IPS-18a (cell line): ENCODE data around the gene AGAP1.

Source experiments
- H3K27ac ChIP-seq: one replicate; pipeline ENCODE4 v1.5.1; 2013; ENCODE audit warnings: low read length
- H3K27me3 ChIP-seq: one replicate; pipeline ENCODE4 v1.6.1; 2013; ENCODE audit warnings: mild to moderate bottlenecking, low read length; ENCODE audit not compliant: control insufficient read depth, insufficient read depth
- H3K36me3 ChIP-seq: one replicate; pipeline ENCODE4 v1.6.1; 2013; ENCODE audit warnings: low read depth, low read length; ENCODE audit not compliant: control insufficient read depth
- H3K4me1 ChIP-seq: one replicate; pipeline ENCODE4 v1.6.1; 2013; ENCODE audit warnings: low read depth, low read length; ENCODE audit not compliant: control insufficient read depth
- H3K4me3 ChIP-seq: one replicate; pipeline ENCODE4 v1.5.1; 2013; ENCODE audit warnings: low read length
- H3K9ac ChIP-seq: one replicate; pipeline ENCODE4 v1.6.1; 2013; ENCODE audit warnings: mild to moderate bottlenecking, low read length, moderate library complexity
- H3K9me3 ChIP-seq: one replicate; pipeline ENCODE4 v1.6.1; 2013; ENCODE audit warnings: low read depth, low read length; ENCODE audit not compliant: control insufficient read depth

AGAP1 gene

DNA sequence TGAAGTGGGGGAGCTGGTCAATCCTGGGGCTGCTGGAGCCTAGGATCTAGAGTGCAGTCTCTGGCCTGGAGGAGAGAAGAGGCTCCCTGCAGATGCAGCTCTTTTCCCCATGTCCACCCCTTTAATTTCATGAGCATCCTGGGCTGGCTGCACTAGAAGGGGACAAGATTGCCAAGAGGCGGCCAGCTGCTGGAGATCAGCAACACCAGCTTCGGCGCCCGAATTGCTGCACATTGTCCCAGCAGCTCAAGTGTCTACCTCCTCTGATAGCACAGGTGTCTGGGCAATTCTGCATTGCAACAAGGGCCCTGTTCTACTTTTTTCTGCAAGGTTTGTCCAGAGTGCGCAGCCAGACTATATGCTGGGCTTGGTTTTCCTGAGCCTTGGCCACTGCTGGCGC, 125.7 kb downstream of the AGAP1 start:
- Histone ChIP-seq H3K4me3 (no peak overlapping the region), H3K4me1 (no peaks in the 10 kb centered on the region)

DNA sequence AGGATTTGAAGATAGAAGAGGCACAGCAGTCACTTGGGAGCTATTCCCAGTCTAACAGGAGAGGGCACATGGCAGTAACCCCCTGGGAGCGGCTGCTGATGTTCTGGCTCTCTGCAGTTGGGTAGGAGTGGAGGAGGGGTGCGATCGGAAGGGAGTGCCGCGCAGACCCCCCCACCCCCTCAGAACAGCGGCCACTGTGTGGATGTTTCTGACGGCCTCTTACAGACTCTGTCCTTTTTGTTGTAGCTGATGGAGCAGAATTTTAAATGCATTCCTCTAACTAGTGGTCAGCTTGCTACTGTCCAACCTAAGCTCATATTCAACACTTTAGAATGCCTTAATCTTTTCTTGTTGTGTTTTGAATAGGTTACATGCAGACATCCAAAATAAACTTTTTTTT, 127.9 kb downstream of the AGAP1 start:
- no peak overlapping the region for H3K9ac ChIP-seq
- H3K9me3 ChIP-seq, result no peaks in the 10 kb centered on the region
- no peaks in the 10 kb centered on the region for H3K27me3 ChIP-seq
- no peak overlapping the region for H3K27ac ChIP-seq
- no peaks in the 10 kb centered on the region for H3K36me3 ChIP-seq
- no peak overlapping the region for H3K4me3 ChIP-seq
- no peaks in the 10 kb centered on the region for H3K4me1 ChIP-seq

More for the DNA sequence above, 125.7 kb downstream of the AGAP1 start:
- Histone ChIP-seq H3K27ac (no peak overlapping the region), H3K9ac (no peak overlapping the region), H3K9me3 (no peaks in the 10 kb centered on the region), H3K36me3 (no peaks in the 10 kb centered on the region), H3K27me3 (no peaks in the 10 kb centered on the region)

DNA sequence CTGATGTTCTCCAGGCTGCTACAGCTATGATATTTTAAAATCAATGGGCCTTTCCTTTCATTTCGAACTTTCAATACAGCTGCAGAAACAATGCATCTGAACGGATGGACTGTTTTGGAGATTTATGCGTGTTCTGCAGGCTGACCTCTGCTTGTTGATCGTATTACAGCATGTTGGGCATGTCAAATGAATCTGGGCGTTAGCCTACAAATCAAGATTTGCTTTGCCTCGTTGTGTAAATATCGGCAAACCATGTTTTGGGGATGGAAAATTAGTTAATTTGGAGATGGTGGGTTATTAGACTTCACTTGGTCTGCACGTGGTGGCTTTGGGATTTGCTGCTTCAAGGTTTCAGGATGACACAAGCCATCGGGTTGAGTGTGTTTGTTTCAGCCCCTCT, 129.3 kb downstream of the AGAP1 start:
- Histone ChIP-seq H3K27me3 (no peaks in the 10 kb centered on the region), H3K36me3 (no peaks in the 10 kb centered on the region), H3K9me3 (no peaks in the 10 kb centered on the region), H3K9ac (no peak overlapping the region), H3K27ac (no peak overlapping the region), H3K4me3 (no peak overlapping the region), H3K4me1 (no peaks in the 10 kb centered on the region)

DNA sequence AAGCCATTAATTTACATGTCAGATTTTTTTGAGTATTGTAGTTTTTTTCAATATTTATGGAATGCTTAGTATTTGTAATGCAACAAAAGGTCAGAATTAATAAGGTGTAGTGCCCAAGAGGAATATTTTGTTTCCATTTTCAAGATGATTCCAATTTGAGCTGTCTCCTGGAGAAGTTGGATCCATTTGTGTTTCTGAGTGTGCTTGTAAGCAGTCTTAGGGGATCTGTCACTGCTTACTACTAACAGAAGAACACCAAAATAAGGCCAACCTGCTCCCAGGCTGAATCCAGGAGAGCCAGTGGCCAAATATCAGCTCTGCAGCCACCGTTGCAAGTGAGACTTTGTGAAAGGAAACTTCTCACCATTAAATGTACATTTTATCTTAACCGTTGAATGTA, 129.9 kb downstream of the AGAP1 start:
- no peaks in the 10 kb centered on the region for H3K36me3 ChIP-seq

DNA sequence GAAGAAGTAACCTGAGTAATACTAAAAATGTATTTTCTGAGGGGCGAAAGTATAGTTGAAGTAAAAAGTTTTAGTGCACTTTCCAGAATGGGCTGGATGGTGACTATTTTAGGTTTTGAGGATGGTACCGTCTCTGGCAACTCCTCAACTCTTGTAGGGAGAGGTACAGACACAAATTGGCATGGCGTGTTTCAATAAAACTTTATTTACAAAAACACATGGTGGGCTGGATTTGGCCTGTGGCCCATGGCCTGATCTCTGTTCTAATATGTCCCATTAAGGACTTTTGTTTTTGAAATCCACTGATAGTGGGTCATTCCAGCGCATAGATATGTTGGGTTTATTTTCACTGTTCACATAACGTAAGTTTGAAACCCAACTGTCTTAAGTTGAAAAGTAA, 132.8 kb downstream of the AGAP1 start:
- Histone ChIP-seq H3K36me3 (no peaks in the 10 kb centered on the region), H3K4me3 (no peak overlapping the region), H3K27me3 (no peaks in the 10 kb centered on the region), H3K4me1 (no peaks in the 10 kb centered on the region), H3K9me3 (no peaks in the 10 kb centered on the region), H3K27ac (no peak overlapping the region), H3K9ac (no peak overlapping the region)

More for the DNA sequence above, 129.9 kb downstream of the AGAP1 start:
- no peaks in the 10 kb centered on the region for H3K9me3 ChIP-seq
- H3K4me3 ChIP-seq, result no peak overlapping the region
- no peaks in the 10 kb centered on the region for H3K27me3 ChIP-seq
- H3K27ac ChIP-seq, result no peak overlapping the region
- no peak overlapping the region for H3K9ac ChIP-seq
- H3K4me1 ChIP-seq, result no peaks in the 10 kb centered on the region

DNA sequence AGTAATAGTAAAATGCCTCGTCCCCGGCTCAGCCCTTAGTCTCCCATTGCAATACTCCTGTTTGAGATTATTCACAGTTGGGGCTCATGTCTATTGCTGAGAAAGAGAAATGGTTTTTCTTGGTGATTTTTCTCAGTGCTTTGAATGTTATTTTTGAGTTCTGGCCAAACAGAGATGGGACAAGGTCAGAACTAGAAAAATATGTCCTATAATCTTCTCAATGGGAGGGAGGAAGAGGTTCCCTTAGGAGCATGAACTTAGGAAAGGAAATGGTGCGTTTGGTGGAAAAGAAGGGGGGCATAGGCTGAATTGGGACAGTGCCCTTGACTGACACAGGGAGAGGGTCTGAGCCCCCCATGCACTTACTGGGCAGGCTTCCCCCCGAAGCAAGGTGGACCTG, 133.8 kb downstream of the AGAP1 start:
- H3K4me1 ChIP-seq, result no peaks in the 10 kb centered on the region
- no peak overlapping the region for H3K4me3 ChIP-seq
- H3K9me3 ChIP-seq, result no peaks in the 10 kb centered on the region
- no peak overlapping the region for H3K9ac ChIP-seq
- H3K27ac ChIP-seq, result no peak overlapping the region
- H3K36me3 ChIP-seq, result no peaks in the 10 kb centered on the region
- H3K27me3 ChIP-seq, result no peaks in the 10 kb centered on the region

DNA sequence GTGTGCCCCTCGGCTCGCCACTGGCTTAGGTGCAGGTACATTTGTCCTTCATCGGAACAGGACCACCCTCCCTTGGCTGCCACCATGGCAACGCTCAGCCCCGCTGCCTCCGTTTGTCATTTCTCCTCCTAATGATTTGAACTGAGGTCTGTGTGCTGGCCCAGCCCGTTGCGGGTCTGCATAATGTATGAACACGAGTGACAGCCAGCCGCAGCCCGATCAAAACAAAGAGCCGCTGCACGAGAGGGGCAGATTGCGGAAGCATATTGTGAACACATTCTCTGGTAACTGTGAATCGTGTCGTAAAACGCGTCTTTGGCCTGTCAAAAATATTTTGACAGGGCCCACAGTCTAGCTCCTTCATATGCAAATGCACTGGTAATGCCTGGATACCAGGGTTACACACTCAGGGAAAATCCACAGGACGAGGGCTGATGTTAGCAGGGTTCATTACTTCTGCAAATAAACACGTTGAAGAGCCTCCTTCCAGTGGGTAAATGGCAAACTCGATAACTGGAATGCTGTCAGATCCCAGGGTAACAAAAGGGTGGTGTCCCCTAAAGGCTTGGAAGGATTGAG, 137.0 kb downstream of the AGAP1 start:
- H3K36me3 ChIP-seq, result no peaks in the 10 kb centered on the region
- H3K27ac ChIP-seq, result no peak overlapping the region
- no peaks in the 10 kb centered on the region for H3K9me3 ChIP-seq
- no peak overlapping the region for H3K4me3 ChIP-seq
- H3K9ac ChIP-seq, result no peak overlapping the region
- no peaks in the 10 kb centered on the region for H3K4me1 ChIP-seq
- H3K27me3 ChIP-seq, result no peaks in the 10 kb centered on the region

DNA sequence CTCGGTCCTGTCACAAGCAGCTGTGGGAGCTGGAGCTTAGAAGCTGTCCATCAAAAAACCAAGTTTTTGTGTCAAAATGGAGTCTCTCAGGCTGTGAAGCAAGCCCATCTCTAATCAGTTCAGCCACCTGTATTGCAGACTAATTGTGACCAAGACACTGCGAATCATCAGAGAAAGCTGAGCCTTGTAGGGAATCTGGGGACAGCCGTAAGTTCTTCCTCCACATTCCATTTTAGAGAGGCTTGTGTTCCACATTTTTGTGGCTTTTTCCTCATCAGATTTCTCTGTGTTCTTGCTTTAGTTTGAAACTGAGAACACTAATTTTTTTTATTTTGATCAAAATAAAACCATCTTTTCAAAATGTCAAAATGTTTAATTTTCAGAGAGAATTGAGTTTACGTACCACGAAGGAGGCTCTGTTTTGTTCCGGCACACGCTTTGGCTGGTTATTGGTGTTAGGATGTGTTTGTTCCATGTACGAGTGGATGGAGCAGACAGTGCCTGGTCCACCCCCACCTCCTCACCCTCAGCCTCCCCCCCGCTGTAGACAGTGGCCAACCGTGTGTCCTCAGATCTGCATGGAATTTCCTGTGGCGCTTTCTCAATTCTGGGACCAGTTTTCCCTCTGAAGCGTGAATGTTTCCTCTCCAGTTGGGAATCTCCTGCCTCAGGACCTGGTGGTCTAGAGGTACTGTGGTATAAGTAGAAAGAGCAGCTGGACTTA, 140.8 kb downstream of the AGAP1 start:
- no peaks in the 10 kb centered on the region for H3K9me3 ChIP-seq
- no peaks in the 10 kb centered on the region for H3K36me3 ChIP-seq
- no peak overlapping the region for H3K27ac ChIP-seq
- H3K9ac ChIP-seq, result no peak overlapping the region
- peaks cover 10% of the 10 kb centered on the region for H3K4me1 ChIP-seq
- H3K27me3 ChIP-seq, result no peaks in the 10 kb centered on the region
- no peak overlapping the region for H3K4me3 ChIP-seq

DNA sequence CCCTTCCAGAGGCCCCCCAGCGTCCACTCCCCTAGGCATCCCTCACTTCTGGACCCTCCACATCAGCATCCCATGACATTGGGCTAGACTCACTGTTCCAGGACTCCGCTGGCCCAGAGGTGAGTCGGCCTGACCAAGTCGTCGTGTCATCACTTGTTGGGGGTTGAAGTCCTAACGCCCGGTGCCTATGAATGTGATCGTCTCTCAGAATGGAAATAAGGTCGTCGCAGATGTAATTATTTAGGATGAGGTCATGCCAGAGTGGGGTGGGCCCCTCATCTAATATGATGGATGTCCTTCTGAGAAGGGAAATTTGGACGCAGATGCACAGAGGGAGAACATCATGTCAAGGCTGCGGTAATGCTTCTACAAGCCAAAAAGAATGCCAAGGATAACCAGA, 142.7 kb downstream of the AGAP1 start:
- no peak overlapping the region for H3K9ac ChIP-seq
- no peaks in the 10 kb centered on the region for H3K9me3 ChIP-seq
- H3K27me3 ChIP-seq, result no peaks in the 10 kb centered on the region
- H3K4me3 ChIP-seq, result no peak overlapping the region
- H3K4me1 ChIP-seq, result peaks cover 27% of the 10 kb centered on the region
- H3K36me3 ChIP-seq, result no peaks in the 10 kb centered on the region
- H3K27ac ChIP-seq, result no peak overlapping the region

DNA sequence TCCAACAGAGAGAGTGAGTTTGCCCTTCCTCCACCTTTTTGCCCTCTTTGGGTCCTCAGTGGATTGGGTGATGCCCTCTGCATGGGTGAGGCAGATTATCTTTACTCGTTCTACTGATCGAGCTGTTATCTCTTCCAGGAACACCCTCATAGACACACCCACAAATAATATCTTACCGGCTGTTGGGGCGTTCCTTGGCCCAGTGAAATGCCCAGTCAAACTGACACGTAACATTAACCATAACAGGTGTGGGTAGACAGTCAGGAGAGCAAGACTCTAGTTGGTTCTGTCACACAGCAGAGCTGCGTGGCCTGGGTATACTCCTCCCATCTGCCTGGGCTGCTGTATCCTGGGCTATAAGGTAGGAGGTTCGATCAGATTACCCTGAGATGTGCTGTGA, 144.1 kb downstream of the AGAP1 start:
- Histone ChIP-seq H3K4me3 (no peak overlapping the region), H3K9ac (no peak overlapping the region), H3K27me3 (no peaks in the 10 kb centered on the region), H3K4me1 (peaks cover 36% of the 10 kb centered on the region), H3K27ac (no peak overlapping the region), H3K36me3 (no peaks in the 10 kb centered on the region), H3K9me3 (no peaks in the 10 kb centered on the region)

DNA sequence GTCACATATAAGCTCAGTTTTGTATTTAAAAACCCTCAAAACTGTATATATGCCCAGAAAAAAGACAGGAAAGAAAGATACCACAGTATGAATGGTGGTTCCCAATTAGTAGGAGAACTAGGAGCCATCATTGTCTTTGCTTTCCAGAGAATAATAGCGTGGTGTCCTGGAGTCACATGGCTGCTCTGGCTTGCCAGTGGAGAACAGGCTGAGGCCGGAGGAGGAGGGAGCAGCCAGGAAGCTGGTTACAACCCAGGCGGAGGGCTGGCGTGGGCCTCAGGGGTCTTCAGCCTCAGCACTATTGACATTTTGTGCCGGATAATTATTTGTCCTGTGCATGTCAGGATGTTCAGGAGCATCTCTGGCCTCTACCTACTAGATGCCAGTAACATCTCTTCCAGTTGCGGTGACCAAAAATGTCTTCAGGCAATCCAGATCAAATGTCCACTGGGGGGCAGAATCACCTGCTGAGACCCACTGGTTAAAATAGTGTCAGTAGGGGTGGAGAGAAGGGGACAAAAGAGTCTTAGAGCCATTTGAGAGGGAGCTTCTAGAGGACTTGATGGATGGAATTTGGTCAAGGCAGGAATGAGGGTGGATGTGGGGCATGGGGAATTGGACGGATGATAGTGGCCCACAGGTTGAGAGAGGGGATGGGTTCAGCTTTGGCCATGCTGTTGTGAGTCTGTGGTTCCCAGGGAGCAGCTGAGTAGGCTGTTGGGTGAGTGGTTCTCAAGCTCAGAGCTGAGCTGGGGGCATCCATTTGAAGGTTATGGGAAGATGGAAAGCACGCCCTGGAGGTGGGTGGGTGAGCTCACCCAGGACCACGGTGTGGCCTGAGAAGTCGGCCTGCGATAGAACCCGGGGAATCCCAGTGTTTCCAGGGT, 144.9 kb downstream of the AGAP1 start:
- no peak overlapping the region for H3K4me3 ChIP-seq
- H3K9ac ChIP-seq, result no peak overlapping the region
- no peaks in the 10 kb centered on the region for H3K9me3 ChIP-seq
- peaks cover 36% of the 10 kb centered on the region for H3K4me1 ChIP-seq
- no peaks in the 10 kb centered on the region for H3K36me3 ChIP-seq
- no peak overlapping the region for H3K27ac ChIP-seq
- H3K27me3 ChIP-seq, result no peaks in the 10 kb centered on the region
